G401 (cell line): ENCODE results near the gene LARGE1. TPM values are rescaled to one million over a fixed set of nuclear protein-coding genes. Genes with fewer than 3 reads are reported as not detected.

Experiments used
- DNase-seq: peaks from one replicate; pipeline ENCODE4 v3.0.0-alpha.2; 2015; ENCODE audit warnings: low spot score
- in situ Hi-C: cut with HindIII; loops from 2 replicates; pipeline ENCODE4 v1.10.0; 2016; ENCODE audit warnings: low sequenced_read_pairs, mixed read lengths
- total RNA-seq: library from RNA; depleted of rRNA; stranded (reverse); fragments of >200 nt; shearing (Covaris generic); gene quantifications from 2 replicates; pipeline ENCODE4 v1.2.3, GENCODE V29; 2014; rRNA removed

The LARGE1 gene
- total RNA-seq: 0.10 and 0.49 TPM in 2 replicates

DNA sequence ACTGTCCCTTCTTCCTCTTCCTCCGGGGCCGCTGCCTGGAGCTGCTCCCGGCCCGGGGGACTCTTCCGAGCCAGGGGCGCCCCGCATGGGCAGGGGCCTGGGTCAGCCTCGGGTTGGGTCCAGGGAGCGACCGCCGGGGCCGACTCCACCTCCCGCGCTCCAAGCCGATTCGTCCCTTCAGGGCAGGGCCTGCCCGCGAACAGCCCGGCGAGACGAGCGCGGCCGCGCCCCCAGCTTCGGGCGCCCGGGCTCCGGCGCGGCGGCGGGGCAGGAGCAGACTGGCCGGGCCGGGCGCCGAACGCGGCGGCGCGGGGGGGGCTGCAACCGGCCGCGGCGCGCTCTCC lies at the start of gene LARGE1:
TSS of gene LARGE1 (minus strand) at position 280 of the 344 bp plus-strand sequence.
- no peak for DNase-seq
- in situ Hi-C loops: no loop called here

DNA sequence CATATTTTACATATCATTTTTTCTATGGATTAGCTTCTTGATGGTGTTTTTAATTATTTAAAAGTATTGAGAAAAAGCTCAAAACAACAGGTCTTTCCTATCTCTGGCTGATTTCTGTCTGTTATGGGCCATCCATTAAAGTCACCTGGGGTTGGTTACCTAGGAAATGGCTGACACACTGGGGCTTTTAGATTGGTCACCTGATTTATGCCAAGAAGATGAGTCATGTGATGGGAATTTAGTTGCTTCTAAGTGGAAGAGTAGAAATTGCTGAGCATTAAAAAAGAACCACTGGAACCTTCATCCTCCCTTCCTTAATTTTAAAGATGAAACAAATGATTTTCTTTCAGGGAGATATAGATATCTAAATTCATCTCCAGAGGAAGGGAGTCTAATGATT lies 48.8 kb upstream of the LARGE1 start:
- in situ Hi-C loops: no loop called here
- no peak for DNase-seq

DNA sequence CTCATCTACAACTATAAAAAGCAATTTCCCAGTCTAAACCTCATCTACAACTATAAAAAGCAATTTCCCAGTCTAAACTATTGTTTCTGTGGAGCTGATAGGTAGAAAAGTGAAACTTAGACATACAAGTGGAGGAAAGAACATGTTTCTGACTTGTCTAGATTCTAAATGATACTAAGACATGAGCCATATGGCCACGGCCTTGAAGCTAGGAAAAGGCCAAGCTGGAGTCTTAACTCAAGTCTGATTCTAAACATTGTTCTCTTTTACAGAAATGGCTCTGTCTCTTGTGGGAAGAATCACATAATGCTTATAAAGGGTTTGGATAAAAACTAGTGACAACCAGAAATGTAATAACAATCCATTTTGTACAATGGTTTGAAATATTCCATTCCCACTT lies 43.8 kb upstream of the LARGE1 start:
- in situ Hi-C loops: no loop called here
- DNase-seq: no peak

DNA sequence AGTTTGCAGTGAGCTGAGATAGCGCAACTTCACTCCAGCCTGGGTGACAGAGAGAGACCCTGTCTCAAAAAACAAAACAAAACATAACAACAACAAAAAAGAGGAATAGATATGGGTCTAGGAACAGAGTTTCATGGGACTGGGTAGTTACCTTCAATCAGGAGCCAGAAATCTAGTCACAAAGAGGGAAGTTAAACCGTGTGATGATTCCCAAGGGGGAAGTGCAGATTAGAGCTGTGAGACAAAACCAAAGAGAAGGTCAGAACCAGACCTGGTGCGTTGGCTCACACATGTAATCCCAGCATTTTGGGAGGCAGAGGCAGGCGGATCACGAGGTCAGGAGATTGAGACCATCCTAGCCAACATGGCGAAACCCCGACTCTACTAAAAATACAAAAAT lies 42.1 kb upstream of the LARGE1 start:
- DNase-seq: no peak
- in situ Hi-C loops: no loop called here

DNA sequence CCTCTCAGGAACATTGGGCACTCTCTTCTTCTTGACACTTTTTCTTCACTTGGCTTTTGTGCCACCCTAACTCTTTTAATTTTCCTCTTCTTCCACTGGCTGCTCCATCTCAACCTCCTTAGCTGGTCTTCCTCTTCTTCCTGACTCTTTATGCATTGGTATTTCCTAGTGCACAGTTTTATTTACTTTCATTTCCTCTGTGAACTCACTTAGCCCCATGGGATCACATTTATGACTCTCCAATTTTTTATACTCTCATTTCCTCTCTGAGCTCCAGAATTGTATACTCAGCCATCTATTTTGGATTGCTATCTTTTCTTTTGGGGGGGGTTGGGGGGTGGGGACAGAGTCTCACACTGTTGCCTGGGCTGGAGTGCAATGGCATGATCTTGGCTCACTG lies 38.5 kb upstream of the LARGE1 start:
- in situ Hi-C loops: no loop called here
- DNase-seq: no peak

DNA sequence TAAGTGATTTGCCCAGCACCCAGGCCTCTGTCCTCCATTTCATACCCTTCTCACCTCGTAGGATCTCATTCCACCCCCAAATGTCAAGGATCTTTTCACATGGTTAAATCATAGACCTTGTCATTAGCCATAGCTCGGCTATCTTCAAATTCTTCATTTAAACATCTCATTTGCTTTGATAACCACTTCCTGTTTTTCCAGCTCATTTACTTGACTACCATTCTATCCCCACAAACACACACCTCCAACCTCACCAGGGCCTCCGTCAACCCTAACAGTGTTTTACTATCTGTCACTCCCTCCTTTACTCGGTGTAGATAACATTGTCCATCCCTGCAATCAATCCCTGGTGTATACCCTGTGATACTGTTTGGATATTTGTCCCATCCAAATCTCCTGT lies 36.8 kb upstream of the LARGE1 start:
- in situ Hi-C loops: no loop called here
- no peak for DNase-seq

DNA sequence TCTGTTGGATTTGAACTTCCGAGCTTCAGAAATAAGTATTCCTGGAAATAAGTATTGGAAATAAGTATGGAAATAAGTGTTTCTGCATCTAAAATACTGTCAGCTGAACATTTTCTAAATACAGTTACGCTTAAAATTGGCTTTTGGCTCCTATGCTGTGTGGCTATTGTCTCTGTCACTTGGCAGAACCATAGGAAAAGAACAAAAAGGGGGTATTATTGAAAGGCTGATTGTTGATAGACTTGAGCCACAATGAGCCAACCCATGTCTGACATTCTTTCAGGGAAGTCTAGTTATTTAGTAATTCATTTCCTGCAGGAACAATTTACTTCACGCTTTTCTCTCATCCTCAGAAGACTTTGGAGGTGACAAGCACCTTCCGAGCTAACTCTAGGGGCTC lies 32.5 kb upstream of the LARGE1 start:
- in situ Hi-C loops: no loop called here
- DNase-seq: no peak

DNA sequence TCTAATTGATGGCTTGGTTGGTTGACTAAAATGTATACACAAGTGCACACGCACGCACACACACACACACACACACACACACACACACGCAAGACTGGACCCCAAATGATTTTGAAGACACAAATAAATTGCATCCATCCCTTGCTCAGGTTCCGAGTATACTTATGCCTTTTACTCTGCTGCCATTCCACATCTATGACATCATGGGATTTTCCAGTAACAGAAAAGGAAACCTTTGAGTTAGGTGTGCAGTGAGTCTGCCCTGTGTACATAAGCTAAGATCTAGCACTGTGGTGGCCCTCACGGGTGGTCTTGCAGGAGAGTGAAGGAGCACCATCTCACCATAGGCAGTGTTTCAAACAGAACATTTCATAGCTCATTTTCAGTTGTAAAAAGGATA lies 20.5 kb upstream of the LARGE1 start:
- DNase-seq: no peak
- in situ Hi-C loops: no loop called here

DNA sequence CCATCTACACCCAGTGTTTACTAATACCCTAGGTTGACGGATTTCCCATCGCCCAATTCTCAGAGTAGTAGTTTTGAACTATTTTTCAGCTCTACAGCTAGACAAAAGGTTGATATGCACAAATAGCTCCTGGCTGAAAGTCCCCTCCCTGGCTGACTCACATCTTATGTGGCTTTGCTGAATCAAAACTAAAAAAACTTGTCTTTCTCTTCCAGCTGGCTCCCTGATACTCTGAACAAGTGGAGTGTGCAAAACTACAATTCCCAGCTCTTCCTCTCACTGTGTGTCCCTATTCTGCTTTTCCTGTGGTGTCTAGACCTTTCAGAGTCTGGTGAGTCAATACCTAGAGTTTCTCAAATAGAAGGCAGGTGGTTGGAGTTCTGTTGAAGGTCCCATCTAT lies 12.7 kb upstream of the LARGE1 start:
- DNase-seq: no peak
- in situ Hi-C loops: no loop called here

DNA sequence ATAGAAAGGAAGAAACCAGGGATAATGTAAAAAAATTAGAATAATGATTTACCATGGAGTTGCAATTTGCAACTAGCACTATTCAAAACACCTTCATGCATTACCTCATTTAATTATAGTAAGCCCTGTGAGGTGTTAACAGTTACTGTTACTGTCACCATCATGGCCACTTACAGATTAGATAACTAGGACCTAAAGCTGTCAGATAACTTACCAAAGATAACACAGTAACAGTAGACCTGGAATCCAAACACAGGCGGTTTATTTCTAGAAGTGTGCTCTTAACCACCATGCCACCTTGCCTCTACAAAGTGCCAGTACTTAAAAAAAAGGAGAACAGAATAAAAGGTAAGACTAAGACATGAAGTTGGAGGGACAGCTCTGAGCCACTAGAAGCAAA lies 11.1 kb upstream of the LARGE1 start:
- in situ Hi-C loops: no loop called here
- no peak for DNase-seq

DNA sequence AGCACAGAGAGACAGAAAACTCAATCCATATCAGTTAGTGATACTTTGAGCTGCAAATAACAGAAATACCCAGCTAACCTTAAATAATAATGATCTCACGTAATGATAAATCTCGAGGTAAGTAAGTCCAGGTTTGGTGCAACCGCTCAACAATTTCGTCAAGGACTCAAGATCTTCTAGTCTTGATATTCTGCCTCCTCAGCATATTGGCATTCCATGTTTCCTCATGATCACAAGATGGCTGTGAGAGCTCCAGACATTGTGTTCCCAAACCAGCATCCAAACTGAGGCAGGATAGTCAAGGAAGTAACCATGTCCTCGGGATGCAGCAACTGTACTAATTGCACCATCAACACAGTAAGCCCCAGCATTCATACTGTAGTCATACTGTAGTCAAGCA lies 7.5 kb upstream of the LARGE1 start:
- in situ Hi-C loops: no loop called here

DNA sequence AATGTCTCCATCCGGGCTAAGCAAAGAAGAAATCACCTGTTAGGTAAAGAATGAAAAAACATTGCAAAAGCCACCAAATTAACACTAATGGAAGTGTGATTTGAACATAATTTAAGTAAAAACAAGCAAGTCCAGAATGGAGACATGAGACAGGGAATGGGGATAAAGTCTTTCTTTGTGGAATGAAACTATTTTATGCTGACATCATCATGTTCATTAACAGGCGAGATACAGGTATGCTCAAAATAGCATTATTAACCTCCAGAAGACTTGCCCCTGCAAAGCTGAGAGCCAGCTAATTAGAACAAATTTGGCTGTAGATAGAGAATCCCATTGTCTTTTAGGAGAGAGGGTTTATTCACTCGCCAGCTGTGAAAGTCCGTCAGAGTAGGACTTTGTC lies 4.9 kb upstream of the LARGE1 start:
- no peak for DNase-seq
- in situ Hi-C loops: no loop called here

More for the DNA sequence above, 7.5 kb upstream of the LARGE1 start:
- DNase-seq: no peak

DNA sequence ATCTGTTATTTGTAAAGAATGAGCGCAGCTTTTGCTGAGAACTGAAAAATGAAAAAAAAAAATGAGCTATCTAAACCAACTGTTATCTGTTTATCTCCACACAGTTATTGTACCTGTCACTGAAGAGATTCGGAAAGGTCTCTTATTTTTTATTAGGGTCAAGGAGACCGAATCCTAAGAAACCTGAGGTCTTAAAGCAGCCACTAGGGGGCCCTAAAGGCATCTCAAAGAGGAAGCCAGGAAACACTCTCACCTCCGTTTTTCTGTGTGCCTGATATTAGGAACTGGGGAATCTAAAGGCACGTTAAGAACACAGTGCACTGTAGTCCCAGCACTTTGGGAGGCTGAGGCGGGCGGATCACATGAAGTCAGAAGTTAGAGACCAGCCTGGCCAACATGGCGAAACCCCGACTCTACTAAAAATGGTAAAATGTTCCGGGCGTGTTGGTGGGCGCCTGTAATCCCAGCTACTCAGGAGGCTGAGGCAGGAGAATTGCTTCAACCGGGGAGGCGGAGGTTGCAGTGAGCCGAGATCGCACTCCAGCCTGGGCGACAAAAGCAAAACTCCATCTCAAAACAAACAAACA lies 3.5 kb upstream of the LARGE1 start:
- in situ Hi-C loops: no loop called here
- DNase-seq: peak; percentile 85

DNA sequence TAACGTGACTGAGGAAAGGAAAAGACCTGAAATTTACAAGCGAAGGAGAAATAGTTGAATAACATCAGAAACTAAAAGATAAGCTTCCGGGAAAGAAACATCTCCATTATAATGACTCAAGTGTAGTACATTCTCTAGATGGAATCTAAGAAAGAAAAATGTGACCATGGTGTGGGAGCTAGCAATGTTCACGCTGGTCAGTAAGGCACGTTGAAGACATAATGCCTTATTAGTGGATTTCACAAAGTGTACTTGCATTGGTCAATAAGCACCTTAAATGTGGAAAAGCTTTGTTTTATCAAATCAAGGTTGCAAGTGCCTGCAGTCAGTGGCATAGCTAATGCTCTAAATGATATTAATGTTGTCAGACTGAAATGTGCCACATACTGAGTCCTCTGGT lies 2.8 kb upstream of the LARGE1 start:
- in situ Hi-C loops: no loop called here
- DNase-seq: peak; percentile 28

DNA sequence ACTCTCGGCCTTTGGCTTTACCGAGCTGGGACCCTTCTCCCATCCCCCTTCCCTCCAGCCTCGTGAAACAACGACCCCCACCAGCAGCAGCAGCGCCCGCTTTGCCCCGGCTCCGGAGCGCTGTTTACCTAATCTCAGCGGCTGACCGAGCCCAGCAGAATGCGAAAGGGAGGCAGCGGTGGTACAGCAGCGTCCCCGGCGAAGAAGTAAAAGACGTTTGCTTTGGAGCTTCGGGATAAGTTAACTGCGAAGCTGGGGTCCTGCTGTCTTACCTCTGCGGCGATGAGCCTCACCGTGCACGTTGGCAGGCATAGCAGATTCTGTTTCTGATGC lies 2.0 kb upstream of the LARGE1 start:
- peak; percentile 46 for DNase-seq
- in situ Hi-C loops: no loop called here

DNA sequence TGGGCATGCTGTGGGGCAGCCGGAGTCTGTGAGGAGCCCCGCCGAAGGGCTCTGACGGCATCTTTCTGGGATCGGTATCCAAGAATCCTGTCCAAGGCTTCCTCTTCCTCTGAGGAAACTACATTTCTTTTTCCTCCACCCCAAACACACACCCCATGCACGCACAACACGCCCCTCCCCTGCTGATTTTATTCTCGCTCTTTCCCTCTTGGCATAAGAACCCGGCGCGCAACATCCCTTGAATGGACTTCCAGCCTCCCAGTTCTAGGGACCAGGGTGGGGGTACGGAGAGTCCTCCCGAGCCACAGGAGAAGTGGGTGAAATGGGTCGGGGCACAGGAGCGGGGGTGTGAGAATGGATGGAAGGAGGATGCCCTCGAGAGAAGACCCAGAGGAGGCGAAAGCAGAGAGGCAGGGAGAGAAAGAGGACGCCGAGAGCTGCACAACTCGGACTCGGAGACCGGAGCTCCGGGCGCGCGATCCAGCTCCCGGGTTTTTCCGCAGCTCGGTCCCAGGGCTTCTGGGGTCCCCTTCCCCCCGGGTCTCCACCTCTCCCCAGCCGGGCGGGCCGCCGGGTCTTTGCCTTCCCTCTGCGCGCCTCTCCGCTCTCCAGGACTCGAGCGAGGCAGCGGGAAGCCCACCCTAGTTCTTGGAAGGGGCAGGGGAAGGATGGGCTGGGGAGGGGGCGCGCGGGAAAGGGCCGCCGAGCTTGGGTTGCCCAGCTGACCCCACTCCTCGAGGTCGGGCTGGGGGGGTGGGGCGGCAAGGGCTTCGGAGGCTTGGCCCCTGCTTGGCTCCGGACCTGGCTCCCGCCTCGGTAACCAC lies 1.5 kb upstream of the LARGE1 start:
- in situ Hi-C loops: no loop called here
- DNase-seq: peak; percentile 57

DNA sequence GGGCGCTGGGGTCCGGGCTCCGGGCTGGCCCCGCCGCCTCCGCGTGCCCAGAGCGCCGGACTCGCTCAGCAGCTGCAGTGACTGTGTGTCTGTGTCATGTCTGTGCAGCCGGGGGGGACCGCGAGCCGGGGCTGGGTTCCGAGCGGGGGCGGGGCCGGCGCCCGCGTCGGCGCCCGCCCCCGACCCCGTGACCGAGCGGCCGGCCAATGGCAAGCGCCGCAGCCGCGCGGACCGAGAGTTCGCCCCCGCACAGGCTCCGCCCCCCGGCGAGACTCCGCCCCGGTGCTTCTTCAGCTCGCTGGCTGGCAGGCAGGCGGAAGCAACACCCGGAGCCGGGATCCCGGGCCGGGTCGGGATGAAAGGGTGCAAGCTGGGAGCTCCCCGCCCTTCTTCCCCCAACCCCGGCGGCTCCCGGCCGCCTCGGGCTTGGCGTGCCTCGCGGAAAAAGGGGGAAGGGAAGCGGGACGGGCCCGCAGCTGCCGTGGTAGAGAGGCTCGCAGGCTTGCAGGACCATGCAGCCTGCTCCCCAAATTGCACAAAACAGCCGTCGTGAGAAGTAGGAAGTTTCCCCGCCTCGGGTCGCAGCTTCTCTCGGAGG lies 750 bp upstream of the LARGE1 start:
- peak; percentile 94 for DNase-seq
- in situ Hi-C loops: no loop called here

DNA sequence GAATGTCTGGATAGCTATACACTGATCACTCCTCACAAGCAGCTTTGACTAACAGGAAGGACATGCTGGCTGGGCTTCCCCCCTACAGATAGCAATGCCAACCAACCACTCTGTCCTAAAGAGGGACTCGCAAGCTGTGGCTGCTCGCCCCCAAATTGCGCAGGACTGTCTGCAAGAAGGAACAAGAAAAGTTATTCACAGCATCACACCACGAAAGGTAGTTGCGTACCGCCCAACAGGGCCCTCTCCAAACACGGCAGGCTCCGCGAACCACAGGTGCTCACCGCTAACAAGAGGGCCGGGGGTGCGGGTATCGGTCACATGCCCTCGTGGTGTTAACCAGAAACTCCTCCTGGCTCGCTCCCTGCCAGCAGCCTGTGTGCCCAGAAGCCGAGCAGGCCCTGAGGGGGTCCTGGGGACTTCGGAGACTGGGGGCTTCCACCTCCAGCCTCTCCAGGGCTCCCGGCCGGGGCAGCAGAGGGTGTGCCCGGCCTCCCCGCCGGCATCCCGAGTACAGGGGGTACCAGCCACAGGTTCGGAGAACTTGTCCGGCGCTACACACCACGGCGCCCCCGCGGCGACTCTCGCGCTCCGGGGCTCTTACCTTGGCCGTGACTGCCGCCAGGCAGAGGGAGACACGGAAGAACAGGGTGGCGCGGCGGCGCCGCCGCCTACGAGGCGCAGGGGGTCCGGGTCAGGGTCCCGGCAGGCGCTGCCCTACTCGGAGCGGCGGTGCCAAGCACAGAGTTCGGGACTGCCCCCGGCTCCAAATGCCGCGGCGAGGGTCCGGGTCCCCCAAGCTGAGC lies 682 bp downstream of the LARGE1 start:
- peak; percentile 47 for DNase-seq
- in situ Hi-C loops: no loop called here

DNA sequence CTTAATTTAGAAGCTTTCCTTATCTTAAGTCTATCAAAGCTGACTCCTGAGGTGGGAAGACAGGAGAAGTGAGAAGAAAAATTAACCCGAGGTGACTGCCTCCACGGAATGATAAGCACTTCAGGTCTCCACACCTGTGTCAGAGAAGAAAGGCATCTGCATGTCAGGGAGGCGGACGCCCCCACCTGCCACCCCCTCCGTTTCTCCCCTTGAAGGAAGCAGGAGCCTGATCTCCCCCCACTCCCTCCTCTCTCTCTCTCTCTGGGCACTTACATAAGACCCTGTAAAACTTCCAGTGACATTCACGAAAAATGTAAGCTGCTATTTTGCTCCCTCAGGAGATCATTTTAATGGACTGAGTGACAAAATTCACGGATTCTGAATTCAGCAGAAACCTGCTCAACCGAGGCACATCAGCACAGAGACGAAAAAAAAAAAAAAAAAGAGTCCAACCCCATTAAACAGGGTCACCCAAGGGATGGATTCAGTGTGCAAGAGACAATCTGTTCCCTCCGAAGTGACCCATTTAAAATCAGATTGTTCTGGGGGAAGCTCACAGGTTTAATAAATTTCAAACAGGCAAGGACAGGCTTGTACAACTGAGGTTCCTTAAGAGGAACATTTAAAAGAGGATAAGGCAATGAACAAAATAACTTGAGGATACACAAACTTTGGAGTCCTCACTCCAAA lies 1.5 kb downstream of the LARGE1 start:
- in situ Hi-C loops: no loop called here
- peak; percentile 25 for DNase-seq
